ENCODE results near the gene MCEMP1.

The MCEMP1 gene

DNA sequence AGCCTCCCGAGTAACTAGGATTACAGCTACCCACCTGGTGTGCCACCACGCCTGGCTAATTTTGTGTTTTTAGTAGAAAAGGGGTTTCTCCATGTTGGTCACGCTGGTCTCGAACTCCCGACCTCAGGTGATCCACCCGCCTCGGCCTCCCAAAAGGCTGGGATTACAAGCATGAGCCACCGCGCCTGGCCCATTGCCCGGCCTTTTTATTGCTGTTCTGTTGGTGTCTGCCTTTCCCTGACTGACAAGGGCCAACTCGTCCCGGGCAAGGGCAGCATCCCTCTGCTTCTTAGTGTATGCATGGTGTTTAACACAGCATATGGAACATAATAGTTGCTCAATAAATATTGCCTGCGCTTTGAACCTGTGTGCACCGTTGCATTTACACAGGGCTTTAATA, 14.2 kb upstream of the MCEMP1 start:
- TF ChIP-seq RAD21 (IDR thresholded peaks at IDR 0.05; ENCODE audit: low read depth) (no peak), NFIC (IDR thresholded peaks at IDR 0.05) (no peak), TAF1 (IDR thresholded peaks at IDR 0.05; ENCODE audit: low read depth) (no peak), EP300 (IDR thresholded peaks at IDR 0.05; ENCODE audit: borderline replicate concordance) (no peak), FOXM1 (IDR thresholded peaks at IDR 0.05; ENCODE audit: borderline replicate concordance, low read depth) (no peak), TCF12 (IDR thresholded peaks at IDR 0.05; ENCODE audit: low read depth) (no peak), CEBPB (IDR thresholded peaks at IDR 0.05) (no peak), TEAD4 (IDR thresholded peaks at IDR 0.05) (no peak), YY1 (IDR thresholded peaks at IDR 0.05; ENCODE audit: low read depth) (no peak), ZBTB7A (IDR thresholded peaks at IDR 0.05; ENCODE audit: low read depth) (no peak), CREB1 (IDR thresholded peaks at IDR 0.05; ENCODE audit: low read depth) (no peak), EGR1 (IDR thresholded peaks at IDR 0.05) (no peak)
- TF ChIP-seq, protein P1, sequence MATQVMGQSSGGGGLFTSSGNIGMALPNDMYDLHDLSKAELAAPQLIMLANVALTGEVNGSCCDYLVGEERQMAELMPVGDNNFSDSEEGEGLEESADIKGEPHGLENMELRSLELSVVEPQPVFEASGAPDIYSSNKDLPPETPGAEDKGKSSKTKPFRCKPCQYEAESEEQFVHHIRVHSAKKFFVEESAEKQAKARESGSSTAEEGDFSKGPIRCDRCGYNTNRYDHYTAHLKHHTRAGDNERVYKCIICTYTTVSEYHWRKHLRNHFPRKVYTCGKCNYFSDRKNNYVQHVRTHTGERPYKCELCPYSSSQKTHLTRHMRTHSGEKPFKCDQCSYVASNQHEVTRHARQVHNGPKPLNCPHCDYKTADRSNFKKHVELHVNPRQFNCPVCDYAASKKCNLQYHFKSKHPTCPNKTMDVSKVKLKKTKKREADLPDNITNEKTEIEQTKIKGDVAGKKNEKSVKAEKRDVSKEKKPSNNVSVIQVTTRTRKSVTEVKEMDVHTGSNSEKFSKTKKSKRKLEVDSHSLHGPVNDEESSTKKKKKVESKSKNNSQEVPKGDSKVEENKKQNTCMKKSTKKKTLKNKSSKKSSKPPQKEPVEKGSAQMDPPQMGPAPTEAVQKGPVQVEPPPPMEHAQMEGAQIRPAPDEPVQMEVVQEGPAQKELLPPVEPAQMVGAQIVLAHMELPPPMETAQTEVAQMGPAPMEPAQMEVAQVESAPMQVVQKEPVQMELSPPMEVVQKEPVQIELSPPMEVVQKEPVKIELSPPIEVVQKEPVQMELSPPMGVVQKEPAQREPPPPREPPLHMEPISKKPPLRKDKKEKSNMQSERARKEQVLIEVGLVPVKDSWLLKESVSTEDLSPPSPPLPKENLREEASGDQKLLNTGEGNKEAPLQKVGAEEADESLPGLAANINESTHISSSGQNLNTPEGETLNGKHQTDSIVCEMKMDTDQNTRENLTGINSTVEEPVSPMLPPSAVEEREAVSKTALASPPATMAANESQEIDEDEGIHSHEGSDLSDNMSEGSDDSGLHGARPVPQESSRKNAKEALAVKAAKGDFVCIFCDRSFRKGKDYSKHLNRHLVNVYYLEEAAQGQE (IDR thresholded peaks at IDR 0.05; ENCODE audit: low read depth): no peak
- TF ChIP-seq, protein P2, sequence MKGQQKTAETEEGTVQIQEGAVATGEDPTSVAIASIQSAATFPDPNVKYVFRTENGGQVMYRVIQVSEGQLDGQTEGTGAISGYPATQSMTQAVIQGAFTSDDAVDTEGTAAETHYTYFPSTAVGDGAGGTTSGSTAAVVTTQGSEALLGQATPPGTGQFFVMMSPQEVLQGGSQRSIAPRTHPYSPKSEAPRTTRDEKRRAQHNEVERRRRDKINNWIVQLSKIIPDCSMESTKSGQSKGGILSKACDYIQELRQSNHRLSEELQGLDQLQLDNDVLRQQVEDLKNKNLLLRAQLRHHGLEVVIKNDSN (IDR thresholded peaks at IDR 0.05): no peak
- TF ChIP-seq, protein P3, sequence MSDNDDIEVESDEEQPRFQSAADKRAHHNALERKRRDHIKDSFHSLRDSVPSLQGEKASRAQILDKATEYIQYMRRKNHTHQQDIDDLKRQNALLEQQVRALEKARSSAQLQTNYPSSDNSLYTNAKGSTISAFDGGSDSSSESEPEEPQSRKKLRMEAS (IDR thresholded peaks at IDR 0.05): no peak

DNA sequence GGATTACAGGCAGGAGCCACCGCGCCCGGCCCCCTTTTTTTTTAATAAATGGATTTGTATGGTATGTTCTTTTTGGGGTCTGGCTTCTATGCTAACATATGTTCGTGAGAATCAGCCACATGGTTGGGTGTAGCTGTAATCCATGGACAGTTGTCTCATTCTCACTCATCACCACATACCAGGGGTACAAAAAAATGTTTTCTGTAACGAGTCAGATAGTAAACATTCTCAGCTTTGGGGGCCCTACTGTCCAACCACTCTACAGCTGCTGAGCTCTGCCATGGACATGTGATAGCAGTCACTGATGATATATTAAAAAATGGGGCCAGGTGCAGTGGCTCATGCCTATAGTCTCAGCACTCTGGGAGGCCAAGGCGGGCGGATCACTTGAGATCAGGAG, 13.2 kb upstream of the MCEMP1 start:
- TF ChIP-seq, protein P2 (IDR thresholded peaks at IDR 0.05): no peak
- no peak for TF ChIP-seq TEAD4 (IDR thresholded peaks at IDR 0.05)
- no peak for TF ChIP-seq TCF12 (IDR thresholded peaks at IDR 0.05; ENCODE audit: low read depth)
- TF ChIP-seq FOXM1 (IDR thresholded peaks at IDR 0.05; ENCODE audit: borderline replicate concordance, low read depth): no peak
- TF ChIP-seq, protein P3 (IDR thresholded peaks at IDR 0.05): no peak
- TF ChIP-seq, protein P1 (IDR thresholded peaks at IDR 0.05; ENCODE audit: low read depth): no peak
- no peak for TF ChIP-seq EGR1 (IDR thresholded peaks at IDR 0.05)
- no peak for TF ChIP-seq ZBTB7A (IDR thresholded peaks at IDR 0.05; ENCODE audit: low read depth)
- no peak for TF ChIP-seq CEBPB (IDR thresholded peaks at IDR 0.05)
- TF ChIP-seq CREB1 (IDR thresholded peaks at IDR 0.05; ENCODE audit: low read depth): no peak
- TF ChIP-seq NFIC (IDR thresholded peaks at IDR 0.05): no peak
- TF ChIP-seq EP300 (IDR thresholded peaks at IDR 0.05; ENCODE audit: borderline replicate concordance): no peak
- no peak for TF ChIP-seq RAD21 (IDR thresholded peaks at IDR 0.05; ENCODE audit: low read depth)
- no peak for TF ChIP-seq TAF1 (IDR thresholded peaks at IDR 0.05; ENCODE audit: low read depth)
- no peak for TF ChIP-seq YY1 (IDR thresholded peaks at IDR 0.05; ENCODE audit: low read depth)

DNA sequence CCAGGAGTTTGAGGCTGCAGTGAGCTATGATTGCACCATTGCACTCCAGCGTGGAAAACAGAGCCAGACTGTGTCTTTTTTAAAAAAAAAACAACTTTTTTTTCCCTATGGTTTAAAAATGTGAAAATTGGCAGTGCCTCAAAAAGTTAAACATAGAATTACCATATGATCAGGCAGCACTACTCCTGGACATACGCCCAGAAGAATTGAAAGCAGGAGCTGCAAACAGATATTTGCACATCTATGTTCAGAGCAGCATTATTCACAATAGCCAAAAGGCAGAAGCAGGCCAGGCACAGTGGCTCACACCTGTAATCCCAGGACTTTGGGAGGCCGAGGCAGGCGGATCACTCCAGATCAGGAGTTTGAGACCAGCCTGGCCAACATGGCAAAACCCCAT, 11.8 kb upstream of the MCEMP1 start:
- no peak for TF ChIP-seq TCF12 (IDR thresholded peaks at IDR 0.05; ENCODE audit: low read depth)

DNA sequence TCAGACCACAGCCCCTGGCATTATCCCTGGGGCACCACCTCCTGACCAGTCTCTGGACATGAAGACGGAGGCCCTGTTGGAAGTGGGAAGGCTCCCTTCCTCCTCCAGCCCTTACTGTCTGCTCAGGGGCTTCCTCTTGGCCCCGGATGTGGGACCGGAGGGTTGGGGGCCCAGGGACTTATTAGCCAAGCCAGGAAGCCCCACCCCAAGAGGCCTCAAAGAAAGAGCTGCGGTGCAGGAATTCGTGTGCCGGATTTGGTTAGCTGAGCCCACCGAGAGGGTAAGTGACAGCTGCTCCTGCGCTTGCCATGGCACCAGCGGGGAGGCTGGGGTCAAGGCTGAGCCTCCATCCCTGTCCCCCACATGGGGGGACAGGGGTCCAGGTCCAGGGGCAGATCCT, 8.0 kb upstream of the MCEMP1 start, which contains the start of gene RETN:
Gene RETN, plus strand, starts transcription at position 208 of the 400 bp plus-strand sequence. CDS start 278 bp downstream, outside the sequence.
- no peak for TF ChIP-seq TCF12 (IDR thresholded peaks at IDR 0.05; ENCODE audit: low read depth)
- TF ChIP-seq YY1 (IDR thresholded peaks at IDR 0.05; ENCODE audit: low read depth): no peak
- TF ChIP-seq CREB1 (IDR thresholded peaks at IDR 0.05; ENCODE audit: low read depth): no peak
- no peak for TF ChIP-seq CEBPB (IDR thresholded peaks at IDR 0.05)
- no peak for TF ChIP-seq FOXM1 (IDR thresholded peaks at IDR 0.05; ENCODE audit: borderline replicate concordance, low read depth)
- TF ChIP-seq NFIC (IDR thresholded peaks at IDR 0.05): no peak
- TF ChIP-seq, protein P2 (IDR thresholded peaks at IDR 0.05): no peak
- no peak for TF ChIP-seq ZBTB7A (IDR thresholded peaks at IDR 0.05; ENCODE audit: low read depth)
- TF ChIP-seq EGR1 (IDR thresholded peaks at IDR 0.05): no peak
- TF ChIP-seq RAD21 (IDR thresholded peaks at IDR 0.05; ENCODE audit: low read depth): no peak
- no peak for TF ChIP-seq TEAD4 (IDR thresholded peaks at IDR 0.05)
- no peak for TF ChIP-seq TAF1 (IDR thresholded peaks at IDR 0.05; ENCODE audit: low read depth)
- TF ChIP-seq, protein P1 (IDR thresholded peaks at IDR 0.05; ENCODE audit: low read depth): no peak
- TF ChIP-seq, protein P3 (IDR thresholded peaks at IDR 0.05): no peak
